GM18867 (cell line): ENCODE measurements around the gene UBXN10.

Experiments
- ATAC-seq: cut with Tn5 transposase; IDR thresholded peaks from one replicate; pipeline ENCODE4 v1.9.1; 2021; ENCODE audit warnings: mild to moderate bottlenecking, moderate library complexity; ENCODE audit not compliant: unreplicated experiment

UBXN10 gene

DNA sequence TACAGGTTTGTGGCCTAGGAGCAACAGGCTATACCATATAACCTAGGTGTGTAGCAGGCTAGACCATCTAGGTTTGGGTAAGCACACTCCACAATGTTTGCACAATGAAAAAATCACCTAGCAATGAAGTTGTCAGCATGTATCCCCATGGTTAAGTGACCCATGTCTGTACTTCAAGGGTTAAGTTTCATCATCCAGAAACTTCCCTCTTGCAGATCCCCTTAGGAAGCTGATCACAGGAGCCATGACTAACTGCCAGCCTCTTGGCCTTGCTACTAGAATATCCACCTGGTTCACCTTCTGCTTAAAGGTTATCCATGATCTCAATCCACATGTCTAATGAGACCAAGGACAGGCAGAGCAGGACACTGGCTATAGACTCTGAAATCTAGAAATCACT, 3.5 kb upstream of the UBXN10 start:
- ATAC-seq = no peak

DNA sequence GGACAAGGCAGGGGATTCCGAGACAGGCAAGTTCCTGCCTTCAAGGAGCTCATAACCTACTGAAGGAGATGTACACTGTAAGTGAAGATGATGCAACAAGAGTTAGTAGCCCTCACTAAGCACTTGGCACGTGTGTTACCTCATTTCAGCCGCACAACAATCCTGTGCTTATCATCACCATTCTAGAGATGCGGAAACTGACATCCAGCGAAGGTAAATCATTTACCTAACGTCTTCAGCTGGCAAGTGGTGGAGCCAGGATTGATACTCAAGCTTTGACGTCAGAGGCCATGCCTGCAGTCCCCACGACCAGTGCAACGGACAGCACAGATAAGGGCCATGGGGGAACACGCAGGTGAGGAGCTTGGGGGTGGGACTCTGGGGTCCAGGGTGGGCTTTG, 2.9 kb upstream of the UBXN10 start:
- no peak for ATAC-seq

DNA sequence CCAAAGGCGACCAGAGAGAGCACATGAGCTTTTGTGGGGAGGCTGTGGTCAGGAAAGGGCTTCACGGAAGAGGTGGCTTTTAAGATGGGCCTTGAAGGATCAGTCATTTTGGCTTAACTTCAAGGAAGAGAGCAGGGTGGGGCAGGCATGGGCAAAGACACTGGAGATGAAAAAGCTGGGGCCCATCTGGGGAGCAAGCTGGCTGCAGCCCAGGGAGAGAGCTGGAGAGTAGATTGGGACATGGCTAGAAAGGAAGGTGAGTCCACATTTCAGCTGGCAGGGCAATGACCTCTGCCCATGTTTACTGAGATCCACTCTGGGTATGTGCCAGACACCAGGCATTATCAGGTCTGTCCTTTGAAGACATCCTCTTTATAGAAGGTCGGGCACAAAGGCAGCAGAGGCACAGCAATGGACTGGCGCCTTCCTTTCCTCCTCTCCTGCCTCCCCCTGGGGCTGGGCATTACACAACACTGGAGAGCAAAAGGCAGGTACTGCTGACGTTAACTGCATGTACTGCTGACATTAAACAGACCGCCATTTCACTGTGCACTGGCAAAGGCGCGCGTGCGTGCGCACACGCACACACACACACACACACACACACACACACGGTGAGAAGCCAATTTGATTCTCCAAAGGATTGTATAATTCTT, 2.2 kb upstream of the UBXN10 start:
- no peak for ATAC-seq

DNA sequence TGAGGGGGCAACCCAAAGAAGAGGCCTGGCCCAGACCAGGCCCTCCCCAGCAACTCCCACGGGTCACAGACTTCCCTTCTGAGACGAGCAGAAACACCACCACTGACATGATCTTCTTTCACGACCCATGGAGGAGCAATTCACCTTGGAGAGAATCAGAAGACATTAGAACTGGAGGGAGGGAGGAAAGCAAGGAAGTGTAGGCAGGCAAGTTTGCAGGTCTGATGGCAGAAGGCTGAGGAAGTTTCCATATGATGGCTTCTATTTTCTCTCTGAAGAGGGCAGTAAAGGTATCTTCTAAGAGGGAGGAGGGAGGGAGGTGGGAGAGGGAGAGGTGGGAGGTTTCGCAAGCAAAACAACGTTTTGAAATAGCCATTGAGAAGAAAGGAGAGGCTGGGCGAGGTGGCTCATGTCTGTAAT, 1.4 kb upstream of the UBXN10 start:
- no peak for ATAC-seq

DNA sequence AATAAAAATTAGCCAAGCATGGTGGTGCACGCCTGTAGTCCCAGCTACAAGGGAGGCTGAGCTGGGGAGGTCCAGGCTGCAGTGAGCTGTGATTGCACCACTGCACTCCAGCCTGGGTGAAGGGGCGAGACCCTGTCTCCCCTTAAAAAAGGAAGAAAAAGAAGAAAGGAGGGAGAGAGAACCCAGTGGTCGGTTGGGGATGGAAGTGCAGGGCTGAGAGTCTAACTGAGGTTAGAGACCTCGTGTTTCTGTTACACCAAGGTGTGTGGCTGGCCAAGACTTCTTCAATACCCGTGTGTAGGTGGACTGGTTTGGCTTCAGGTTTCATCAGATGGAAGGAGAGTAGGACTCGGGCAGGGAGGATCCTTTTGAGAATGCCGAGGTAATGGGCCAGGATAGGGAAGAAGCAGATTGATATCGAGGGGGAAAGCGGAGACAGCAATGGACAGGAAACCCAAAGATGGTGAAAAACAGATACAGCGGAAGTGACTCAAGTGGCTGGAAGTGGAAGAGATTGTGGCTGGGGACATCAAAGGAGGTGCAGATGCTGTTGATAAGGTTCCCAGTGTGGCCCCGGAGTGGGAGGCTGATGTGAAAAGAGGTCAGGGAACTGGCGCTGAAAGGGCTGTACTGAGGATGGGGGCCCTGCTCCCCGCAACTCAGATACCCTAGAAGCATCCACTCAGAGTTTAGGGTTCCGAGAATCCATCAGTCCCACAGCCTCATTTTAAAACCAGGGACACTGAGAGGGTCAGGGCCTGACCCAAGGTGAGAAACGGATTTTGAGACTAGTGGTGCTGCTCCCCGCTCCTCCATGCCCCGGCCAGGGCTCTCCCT, 681 bp upstream of the UBXN10 start:
- ATAC-seq = no peak

DNA sequence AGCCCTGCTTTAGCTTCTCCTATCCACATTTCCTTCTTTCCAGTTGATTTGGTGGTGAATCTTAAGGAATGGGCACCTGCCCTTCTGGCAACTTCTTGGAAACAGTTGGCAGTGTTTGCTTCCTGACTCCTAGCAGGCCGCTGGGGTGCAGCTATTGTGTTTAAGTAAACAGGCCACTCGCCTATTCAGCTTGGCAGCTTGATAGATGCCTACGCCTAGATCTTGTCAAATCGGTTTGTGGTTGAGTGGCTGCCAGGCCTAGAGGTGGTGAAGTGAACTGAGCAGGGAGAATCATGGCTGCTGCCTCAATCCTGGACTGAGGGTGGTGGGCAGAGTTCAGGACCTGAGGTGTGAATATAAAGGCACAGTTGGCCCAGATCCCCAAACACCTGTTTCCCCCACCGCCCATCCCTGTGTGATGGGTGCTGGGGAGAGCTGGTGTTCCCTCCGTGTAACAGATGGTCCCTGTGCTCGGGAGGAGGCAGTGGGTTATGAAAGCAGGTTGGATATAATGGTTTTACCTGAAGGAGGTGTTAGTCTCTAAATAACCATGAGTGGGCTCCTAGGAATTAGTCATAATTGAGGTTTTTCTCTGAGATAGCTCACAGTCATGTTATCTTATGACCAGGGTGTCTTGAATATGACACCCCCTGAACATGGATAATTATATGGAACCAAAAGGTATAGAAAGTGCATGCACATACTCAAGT, 1.4 kb downstream of the UBXN10 start:
- ATAC-seq = no peak

DNA sequence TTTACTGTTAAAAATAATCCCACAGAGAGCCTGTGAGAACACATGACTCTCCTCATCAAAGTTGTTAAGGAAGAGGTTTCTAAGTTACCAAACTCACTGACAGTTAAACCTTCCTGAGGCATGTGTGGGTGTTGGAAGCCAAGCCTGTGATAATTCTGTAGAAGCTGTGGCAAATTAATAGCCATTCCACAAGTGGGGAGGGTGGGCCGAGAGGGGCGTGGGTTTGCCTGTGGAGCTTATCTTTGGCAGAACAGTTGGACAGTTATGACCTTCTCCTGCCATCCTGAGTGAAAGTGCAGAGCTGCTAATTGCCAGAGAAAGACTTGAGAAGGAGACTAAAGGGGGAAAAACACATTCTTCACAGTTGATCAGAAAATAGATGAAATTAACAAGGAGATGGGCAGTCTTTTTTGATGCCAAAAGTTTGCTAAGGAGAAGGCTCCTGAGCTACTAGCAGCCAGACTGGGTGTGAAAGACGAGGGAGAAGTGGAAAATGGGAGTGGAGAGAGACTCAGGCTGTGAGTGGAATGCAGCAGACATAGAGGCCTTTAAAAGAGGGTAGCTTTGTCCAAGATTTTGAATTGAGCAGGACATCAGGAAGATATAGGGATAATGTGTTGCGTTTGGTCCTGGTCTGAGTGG, 2.0 kb downstream of the UBXN10 start:
- no peak for ATAC-seq

DNA sequence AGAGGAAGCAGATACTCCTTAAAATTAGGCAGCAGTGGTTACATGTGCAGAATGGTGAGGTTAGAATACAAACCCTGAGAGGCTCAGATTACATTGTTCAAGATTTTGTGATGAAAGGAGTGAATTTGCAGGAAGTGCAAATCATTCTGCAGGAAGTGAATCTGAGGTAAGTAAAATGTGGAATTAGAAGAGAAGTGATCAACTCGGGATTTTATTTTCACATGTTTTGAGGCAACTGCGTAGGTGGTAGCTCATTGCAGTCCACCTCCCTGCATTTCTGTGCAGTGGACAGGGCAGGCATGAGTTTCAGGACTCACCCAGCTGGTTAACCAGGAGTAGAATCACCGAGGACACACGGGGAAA, 2.5 kb downstream of the UBXN10 start:
- no peak for ATAC-seq

DNA sequence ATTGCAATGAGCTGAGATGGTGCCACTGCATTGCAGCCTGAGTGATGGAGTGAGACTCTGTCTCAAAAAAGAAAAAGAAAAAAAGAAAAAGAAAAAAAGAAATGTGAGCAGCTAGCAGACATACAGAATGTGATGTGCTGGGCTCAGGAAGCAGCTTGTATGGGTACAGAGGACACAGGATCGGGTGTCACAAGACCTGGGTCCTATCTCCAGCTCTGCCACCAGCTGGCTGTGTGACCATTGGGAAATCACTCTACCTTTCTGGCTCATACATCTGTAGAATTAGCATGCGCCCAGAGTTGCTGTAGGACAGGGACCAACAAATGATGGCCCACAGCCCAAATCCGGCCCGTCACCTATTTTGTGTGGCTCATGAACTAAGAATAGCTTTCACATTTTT, 3.8 kb downstream of the UBXN10 start:
- no peak for ATAC-seq

DNA sequence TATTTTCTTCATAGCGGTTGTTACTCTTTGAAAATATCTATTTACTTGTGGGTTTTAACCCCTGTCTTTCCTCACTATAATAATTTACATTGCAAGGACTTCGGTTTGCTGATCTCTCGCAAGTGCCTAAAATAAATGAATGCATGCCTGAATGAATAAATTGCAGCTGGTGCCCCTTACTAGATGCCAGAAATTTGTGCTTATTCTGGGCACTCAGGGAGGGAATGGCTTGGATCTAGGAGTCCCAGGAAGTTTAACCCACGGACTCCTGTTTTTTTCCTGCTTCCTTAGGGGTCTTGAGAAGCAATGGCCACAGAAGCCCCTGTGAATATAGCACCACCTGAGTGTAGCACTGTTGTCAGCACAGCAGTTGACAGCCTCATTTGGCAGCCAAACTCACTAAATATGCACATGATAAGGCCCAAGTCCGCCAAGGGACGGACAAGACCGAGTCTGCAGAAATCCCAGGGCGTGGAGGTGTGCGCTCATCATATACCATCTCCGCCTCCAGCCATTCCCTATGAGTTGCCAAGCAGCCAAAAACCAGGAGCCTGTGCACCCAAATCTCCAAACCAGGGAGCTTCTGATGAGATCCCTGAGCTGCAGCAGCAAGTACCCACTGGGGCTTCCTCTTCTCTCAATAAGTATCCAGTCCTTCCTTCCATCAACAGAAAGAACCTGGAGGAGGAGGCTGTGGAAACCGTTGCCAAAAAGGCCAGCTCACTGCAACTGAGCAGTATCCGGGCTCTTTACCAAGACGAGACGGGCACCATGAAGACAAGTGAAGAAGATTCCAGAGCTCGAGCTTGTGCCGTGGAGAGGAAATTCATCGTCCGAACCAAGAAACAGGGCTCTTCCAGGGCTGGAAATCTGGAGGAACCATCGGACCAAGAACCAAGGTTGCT, 4.6 kb downstream of the UBXN10 start:
- ATAC-seq = no peak

DNA sequence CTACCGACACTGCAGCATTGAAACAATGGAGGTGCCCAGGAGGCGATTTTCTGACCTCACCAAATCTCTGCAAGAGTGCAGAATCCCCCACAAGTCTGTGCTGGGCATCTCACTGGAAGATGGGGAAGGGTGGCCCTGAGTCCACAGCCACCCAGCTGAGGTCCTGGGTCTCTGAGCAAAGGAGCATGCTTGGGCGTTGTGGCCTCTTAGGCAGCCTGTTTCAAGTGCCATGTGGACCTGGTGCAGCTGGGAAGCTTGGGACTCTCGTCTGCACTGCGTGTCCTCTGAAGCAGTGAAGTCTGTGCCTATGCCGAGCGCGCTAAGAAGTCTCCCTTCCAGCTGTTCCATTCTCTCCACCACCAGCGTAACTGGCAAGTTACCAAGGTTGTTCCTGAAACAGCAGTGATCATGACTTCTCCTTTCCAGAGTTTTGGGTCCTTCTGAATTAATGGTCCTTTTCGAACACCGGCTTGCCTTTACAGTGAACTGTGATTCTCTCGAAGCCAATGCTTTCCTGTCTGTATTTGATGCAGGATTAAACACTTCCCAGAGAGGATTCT, 5.5 kb downstream of the UBXN10 start:
- ATAC-seq = no peak

DNA sequence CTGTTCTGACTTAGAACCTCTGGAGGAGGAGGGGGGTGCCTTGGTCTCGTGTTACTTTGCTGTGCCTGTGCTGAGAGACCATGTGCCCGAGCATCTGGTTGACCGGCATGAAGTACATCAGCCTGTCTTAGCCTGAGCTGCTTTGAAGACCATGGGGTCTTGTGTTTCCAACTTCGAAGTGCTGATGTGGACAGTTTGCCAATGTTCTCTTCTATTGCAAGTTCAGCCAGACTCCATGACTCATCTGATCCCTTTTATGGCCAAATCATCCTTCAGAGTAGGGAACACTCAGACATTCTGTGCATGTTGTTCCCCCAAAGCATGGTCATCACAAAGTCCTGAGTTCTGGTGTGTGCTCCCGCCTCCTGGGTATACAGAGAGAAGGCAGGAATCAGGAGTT, 6.5 kb downstream of the UBXN10 start:
- ATAC-seq = no peak

DNA sequence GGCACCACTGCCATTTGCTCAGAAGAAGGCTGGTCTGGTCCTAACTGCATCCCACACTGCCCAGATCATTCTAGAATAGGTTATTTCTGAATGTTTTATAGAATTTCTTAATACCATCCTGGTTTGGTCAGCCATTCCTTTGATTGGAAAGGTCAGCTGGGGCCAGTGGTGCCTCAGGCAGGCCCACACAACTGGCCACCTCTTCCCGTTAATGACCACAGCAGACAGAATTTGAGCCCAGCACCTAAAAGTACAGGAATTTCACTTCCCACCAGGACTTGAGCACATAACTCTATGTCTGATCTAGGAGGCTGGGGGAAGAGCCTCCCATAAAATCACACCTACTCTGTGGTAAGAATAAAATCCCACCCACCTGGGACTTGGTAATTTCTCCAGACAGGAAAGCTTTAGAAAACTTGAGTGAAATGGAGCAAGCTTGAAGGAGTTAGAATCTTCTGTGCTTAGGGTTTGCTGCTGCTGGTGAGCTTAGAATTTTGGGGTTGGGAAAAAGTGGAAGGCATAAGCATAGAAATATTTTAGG, 7.0 kb downstream of the UBXN10 start:
- ATAC-seq = no peak

DNA sequence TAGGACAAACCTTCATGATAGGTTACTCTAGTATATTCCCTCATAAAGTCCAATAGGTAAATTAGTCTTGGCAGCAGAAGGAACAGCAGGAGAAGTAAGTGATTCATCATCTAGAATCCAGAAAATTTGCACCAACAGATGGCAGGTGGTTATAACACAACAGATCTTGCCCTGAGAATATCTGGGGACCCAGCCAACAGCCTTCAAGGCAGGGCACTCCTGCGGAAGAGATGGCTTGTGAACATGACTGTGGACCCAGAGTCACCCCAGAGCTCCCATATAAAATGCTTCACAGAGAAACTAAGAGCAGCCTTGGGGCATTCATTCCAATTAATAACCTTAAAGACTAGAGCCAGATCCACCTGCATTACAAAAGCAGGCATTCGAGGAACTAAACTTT, 8.3 kb downstream of the UBXN10 start:
- no peak for ATAC-seq

DNA sequence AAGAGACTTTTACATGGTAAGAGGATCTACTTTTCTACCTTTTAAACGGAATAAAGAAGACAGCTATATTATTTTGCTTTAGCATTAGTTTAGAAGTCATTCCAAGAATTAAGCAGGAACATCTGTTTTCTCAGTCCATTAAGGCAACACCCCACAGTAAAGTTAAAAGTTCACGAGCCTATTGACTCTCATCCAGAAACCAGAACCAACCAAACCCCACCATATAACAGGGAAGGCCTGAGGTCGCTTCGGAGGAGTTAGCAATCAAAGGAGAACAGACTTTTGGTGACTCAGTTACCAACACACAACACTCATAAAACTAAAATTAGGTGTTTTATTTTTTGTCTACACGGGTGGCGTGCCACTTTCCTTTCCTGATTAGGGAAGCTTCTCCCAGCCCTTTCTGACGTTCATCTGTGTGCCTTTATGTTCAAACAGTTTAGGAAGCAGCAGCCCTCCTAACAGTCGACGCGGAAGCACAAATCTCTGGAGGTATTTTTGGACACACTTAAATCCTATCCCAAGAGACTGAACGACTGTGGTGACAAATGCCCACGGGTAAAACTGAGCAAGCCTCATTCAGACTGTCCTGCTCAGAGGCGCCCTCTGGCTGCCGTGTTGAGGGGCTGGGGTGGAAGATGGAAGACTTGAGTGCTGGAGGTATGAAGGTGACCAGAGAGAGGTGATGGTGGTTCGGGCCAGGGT, 9.0 kb downstream of the UBXN10 start:
- ATAC-seq = no peak

DNA sequence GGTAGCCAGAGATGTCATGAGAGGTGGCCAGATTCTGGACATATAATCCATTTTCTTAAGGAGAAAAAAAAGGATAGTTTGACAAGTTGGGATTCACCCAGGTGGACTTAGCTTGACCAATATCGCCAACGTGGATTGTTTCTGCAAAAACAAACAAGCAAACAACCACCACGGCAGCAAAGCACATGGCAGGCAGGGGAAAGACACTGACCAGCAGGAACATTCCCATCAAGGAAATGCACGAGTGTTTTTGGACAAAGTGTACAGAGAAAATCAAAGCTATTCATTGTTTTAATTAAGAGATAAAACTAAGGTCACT, 9.5 kb downstream of the UBXN10 start:
- no peak for ATAC-seq

DNA sequence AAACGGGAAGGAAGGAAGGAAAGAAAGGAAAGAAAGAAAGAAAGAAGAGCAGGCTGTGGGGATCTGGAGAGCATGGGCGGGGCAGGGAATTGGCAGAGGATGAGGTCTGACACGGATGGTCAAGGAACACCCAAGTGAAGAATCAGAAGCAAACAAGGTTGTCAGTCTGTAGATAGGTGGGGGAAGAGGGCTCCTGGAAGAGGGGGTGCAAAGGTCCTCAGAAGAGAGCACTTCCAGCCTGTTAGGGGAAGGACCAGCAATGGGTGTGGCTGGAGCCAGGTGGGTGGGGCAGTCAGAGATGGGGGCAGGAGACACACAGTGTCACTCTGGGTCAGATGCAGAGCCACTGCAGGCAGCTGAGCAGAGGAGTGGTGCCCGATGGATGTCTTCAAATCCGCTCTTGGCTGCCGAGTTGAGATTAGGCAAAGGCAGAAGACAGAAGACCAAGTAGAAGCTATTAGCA, 11.5 kb downstream of the UBXN10 start:
- no peak for ATAC-seq

DNA sequence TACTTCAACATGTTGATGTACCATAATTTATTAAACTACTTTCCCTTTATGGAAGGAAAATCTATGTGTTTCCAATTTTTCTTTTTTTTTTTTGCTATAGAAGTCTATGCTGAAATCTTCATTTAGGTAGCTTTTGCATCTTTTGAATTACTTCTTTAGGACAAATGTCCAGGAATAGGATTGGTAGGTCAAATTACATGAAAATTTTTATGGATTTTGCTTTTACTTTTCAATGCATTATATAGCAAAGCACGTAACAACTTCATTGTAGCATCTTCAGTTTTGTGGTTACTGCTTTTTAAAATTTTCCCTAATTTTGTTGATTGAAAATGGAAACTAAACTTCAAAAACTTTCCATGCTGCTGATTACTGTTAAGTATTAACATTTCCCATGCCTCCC, 12.4 kb downstream of the UBXN10 start:
- ATAC-seq = no peak

DNA sequence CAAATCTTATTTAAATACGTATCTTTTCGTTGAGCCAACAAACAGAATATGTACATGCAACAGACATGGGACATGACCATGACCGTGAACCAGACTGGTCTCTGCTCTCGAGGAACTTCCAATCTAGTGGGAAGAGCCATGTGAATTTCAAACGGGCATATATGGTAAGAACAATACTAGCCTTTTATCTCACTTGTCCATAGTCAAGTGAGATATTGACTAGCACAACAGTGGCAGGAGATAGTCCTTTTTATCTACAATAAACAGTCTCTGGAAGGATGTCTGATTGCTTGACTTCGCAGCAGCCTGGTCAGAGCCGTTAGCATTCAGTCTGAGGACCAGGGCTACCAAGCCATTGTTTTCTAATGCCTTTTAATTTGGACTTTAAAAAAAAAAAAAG, 13.0 kb downstream of the UBXN10 start:
- no peak for ATAC-seq
